Measurements from ENCODE around the gene EFHD2.
"Not testable (repeated sequence)": the region's sequence is repeated elsewhere in the genome, so short reads cannot be mapped to it uniquely, and the experiment has no call there.

Gene EFHD2

DNA sequence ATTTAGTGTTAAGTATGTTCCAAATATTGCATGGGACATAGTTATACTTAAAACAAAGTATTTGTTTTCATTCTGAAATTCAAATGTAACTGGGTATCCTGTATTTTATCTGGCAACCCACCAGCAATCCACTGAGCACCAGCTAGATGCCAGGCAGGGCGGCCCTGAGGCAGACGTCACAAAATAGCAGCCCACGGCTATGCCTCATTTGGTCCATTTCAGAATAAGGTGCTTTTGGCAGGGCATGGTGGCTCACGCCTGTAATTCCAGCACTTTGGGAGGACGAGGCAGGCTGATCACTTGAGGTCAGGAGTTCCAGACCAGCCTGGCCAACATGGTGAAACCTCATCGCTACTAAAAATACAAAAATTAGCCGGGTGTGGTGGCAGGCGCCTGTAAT, 19.9 kb upstream of the EFHD2 start:
- DNase-seq, result not testable (repeated sequence)

- DNase-seq, result no peak
Measured at GRCh38 chr1:15390667-15391066, 19.0 kb upstream of the EFHD2 start.

GRCh38 chr1:15391366-15391765, 18.3 kb upstream of the EFHD2 start:
- no peak for DNase-seq

GRCh38 chr1:15393475-15394257, 16.0 kb upstream of the EFHD2 start:
- no peak for DNase-seq

DNA sequence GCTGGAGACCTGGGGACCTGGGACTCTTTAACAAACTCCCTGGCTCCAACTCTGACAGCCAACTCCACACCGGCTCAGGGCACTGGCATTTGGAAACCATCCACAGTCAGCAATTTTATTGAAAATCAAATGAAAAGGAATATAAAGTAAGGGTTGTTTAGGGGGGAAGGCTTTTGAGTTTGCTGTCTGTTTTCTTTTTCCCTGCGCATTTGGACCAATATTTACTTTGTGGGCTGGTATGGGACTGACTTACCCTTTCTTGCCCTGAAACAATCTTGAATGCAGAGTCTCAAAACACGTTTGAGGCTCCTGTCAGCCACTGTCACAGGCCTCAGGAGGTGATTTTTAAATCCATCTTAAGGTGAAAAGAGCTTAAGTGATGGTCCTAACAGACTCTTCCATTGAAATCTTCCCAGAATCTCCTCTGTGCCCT, 15.4 kb upstream of the EFHD2 start:
- DNase-seq, result no peak

DNA sequence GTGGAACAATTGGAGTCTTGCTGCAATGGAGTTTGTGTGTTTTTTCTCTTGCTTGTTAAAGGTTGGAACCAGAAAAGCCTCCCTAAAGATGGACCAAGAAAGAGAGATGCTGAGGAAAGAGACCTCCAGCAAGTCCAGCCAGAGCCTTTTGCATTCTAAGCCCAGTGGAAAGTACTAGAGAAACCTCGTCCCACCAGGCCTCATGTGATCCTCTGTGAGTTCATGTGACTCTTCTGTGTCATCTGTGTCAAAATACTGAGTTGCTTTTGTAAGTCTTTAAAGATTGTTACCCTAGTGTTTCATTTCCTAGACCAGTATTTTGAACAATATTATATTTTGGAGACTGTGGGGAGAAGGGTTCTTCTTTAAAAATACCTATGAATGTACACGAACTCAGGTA, 12.5 kb upstream of the EFHD2 start:
- DNase-seq, result no peak

DNA sequence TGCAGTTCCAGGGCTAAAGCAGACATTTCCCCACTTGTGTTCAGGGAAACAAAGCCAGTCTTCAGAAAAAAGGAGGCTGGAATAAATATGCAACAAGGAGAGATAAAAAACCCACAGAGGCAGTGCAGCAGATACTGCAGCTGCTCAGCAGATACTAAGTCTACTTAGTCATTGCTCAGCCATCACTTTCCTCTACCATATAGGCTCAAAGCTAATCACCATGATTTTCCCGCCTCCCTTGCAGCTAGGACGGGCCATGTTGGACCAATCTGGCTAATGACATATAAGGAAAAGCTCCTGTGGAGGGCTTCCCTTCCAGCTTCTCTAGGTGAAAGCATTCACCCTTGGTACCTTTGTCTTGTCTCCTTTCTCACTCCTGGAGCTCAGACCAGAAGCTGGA, 10.0 kb upstream of the EFHD2 start:
- no peak for DNase-seq

GRCh38 chr1:15400627-15401026, 9.1 kb upstream of the EFHD2 start:
- no peak for DNase-seq

DNA sequence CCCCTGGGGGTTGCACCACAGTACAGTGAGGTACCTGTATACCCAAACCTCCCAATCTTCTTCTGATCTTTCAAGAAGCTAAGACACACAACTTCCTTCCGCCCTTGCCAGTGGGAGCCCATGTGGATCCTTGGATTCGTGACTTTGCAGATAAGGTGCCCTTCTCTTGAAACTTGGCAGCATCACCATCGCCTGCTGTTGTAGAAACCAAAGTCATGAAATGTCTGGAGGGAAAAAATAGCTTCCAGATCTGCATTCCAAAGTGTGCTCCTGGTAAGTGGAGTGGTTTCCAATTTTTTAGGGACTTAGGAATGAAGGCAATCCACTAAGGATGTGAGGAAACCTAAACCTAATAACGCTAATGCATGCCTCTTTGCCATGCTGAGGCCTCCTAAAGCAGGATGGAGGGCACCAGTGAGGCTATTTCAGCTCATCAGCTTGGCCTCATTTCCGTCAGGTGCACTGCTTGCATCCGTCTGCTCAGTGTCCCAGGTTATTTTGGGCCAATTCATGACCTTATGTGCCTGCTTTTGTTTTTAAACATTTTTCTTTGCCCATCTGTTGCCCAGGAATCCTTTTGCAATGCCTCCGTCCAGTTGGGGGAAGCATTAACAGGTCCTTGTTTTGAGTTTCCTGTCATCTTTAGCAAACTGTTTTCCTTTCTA, 8.2 kb upstream of the EFHD2 start:
- DNase-seq, result no peak

- no peak for DNase-seq
Measured at GRCh38 chr1:15402809-15403450, 6.8 kb upstream of the EFHD2 start.

GRCh38 chr1:15403962-15404580, 5.6 kb upstream of the EFHD2 start:
- DNase-seq, result no peak

DNA sequence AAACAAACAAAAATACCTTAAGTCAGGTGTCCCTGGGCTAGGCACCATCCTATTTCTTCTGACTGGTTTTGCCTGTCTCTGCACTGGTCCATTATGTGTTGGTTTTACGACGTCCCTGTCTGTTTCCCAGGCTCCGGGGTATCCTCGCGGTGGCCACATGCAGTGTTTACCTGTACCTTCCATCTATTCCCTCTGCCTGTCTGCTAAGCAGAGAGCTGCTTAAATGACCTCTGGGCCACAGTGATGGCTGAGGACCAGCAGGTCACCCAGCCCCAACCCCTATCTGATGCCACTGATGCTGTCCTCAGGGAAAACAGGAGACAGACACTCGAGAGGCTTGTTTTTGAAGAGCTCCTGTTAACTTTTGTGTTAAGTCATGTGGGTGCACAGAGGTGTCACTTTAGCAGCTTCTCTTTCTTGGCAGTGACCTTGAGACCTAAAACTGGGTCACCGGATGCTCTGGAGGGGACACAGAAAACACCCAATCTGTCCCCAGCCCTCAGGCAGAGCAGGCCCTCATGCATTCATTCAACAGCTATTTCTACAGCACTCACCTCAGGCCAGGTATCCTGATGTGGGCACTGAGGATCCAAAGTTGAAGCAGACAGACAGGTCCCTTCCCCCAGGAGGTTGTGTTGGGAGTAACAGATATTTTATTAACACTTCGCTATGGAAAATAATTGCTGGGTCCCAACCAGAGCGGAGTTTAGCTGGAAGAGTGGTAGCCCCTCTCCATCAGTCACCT, 4.4 kb upstream of the EFHD2 start:
- DNase-seq, result no peak

GRCh38 chr1:15406614-15407559, 2.8 kb upstream of the EFHD2 start:
- DNase-seq, result no peak

DNA sequence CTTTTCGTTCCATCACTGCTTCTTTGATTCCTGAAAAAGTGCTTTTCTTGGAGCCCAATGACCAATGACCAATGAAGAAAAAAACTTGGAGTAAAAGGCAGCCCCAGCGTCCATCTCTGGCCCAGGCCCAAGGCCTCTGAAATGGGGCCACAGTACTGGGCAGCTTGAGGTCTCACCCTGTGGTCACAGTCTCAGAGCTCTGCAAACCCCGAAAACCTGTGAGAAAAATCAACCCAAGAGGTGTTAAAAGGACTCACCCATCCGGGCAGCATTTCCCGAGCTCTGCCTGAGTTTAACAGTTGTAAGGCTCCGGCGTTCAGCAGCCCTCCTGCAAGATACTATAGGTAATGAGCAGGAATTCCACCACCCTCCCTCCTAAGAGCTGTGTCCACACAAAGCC, 2.1 kb upstream of the EFHD2 start:
- DNase-seq, result no peak

DNA sequence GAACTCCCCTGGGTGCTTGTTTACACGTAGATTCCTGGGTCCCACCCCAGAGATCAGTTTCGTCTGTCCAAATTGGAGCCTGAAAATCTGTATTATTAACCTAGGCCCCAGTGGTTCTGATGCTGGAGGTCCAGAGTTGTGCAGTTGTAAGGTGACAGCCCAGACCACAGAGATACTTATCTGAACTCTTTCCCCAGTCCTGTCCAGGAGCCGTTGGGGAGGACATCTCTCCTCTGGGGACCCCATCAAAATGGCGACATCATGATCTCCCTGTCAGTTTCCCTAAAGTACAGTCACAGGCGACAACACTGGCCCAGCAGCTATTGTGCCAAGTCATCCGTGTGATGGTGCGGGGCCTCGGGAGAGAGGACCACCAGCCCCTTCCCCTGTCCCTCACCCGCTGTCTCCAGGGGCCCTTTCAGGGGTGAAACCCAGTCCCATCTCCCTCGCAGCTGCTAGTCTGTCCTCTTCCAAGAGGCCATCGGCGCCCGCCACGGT, 749 bp upstream of the EFHD2 start:
- no peak for DNase-seq

DNA sequence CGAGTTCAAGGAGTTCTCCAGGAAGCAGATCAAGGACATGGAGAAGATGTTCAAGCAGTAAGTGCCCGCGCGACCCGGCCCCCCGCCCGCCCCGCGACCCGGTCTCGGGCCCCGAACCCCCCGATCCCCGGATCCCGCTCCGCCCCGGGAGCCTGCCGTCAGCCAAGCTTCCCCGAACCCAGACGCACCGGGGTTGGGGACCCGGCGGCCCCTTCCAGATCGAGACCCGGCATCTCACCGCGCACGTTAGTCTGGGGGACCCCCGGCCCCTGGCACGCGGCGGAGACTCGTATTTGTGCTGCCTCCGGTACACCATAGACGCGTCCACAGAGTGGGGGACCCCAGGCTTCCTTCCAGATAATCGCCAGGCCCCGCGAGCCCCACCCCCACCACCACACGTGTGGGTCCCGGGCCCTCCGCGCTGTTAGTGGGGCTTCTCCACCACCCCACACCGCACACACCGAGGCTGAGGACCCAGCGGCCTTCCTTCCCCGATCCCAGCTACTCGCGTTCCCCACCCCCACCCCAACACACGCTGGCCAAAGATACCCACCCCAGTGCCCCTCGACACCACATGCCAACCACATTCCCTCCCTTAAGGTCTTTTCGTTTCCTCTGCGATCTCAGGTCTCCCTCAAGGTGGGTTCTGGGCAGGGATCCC, 665 bp downstream of the EFHD2 start:
- DNase-seq, result no peak

DNA sequence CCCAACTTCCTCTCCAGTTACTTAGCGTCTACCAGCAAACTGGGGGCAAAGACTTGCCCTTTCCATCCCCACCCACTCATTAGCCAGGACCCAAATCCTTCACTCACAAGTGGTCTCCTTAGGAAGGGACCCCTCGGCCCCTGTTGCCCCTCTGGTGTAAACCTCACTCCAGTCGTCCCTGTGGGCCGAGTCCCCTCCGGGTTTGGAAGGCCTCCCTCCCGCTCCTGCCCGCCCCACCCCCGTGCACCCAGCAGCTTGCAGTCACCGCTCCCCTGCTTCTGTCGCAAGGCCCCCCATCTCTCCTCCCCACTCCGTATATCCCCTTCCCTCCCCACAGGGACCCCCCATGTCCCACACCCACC, 1.2 kb downstream of the EFHD2 start:
- DNase-seq, result no peak

DNA sequence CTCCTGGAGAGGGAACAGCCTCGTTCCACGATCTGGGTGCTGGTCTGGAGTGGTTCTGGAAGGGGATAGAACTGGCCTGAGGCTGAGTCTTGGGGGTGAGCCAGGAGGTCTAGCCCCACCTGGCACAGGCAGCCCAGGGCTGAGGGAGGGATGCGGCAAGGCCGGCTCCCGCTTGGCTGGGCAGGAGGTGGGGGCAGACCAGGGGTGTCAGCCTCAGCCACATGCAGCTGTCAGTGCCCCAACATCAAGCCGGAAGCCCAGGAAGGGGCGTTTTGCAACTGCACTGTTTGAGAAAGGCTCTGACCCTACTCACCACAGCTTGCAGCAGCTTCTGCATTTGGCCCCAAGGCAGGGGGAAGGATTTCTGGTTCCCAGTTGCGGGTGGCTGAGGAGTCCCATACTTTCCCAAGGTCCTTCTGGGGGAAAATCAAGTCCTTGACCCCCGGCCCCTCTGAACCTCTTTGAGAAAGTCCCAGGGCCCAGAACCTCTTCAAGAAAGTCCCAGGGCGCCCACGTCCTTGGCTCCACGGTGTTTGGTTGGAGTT, 2.0 kb downstream of the EFHD2 start:
- DNase-seq, result no peak

DNA sequence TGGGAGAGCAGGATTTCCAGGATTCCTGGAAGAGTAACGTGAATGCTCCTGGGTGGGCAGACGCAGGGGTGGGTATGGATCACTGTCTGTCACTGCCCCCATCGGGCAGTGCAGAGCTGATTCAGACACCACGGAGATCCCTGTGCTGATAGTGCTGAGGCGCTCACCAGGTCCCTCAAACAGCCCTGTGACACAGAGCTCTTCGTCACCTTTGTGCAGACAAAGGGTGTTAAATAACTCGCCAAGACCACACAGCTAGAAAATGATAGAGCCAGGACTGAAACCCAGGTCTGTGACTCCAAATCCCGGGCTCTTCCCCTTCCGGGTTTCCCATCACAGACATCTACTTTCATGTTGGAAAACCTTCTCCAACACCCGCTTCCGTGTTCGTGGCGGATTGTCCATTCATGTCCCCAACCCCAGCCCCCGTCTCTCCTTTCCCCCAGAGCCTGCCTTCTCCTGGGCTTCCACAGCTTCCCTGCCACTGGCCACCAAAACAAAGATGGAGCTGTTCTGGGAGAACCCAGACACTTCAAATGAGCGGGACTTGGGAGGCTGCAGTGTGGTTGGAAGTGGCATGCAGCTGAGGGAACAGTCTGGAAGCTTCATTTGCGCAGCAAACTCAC, 2.6 kb downstream of the EFHD2 start:
- no peak for DNase-seq

DNA sequence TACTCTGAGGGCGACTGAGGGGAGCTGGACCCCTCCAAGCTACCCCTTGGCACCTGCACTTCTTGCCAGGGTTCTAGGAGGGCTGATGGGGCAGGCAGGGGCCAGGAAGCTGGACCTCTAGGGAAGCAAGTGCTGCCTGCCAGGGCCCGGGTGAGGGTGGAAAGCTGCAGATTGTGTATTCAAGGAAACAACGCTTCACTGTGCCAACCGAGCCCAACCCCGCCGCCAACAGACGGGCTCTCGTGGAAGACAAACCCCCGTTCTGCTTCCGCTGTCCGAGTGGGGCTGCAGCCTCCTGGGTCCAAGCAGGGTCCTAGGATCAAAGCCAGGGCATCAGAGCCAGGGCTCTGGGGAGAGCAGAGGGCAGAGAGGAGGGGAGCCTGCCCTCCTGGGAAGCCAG, 3.2 kb downstream of the EFHD2 start:
- DNase-seq, result no peak
